LNCaP clone FGC (cell line): ENCODE data around the gene CFLAR.
"Not testable (repeated sequence)": the region's sequence is repeated elsewhere in the genome, so short reads cannot be mapped to it uniquely, and the experiment has no call there.

Source experiments
- DNase-seq: peaks from one replicate; pipeline ENCODE4 v3.0.0-alpha.2; 2011; ENCODE audit warnings: low read depth
- H3K4me3 ChIP-seq: 2 replicates; pipeline ENCODE4 v1.5.1; 2011; ENCODE audit warnings: mild to moderate bottlenecking, low read depth, low read length, control low read depth
- TF ChIP-seq, protein P1 (sequence below): IDR thresholded peaks from 2 replicates; pipeline ENCODE4 v1.5.1; 2012; ENCODE audit warnings: mild to moderate bottlenecking; ENCODE audit not compliant: control insufficient read depth, insufficient read depth; ENCODE audit errors: extremely low read depth

Gene CFLAR

GRCh38 chr2:201149064-201149820 lies 33.3 kb downstream of the CFLAR start:
- TF ChIP-seq, protein P1, sequence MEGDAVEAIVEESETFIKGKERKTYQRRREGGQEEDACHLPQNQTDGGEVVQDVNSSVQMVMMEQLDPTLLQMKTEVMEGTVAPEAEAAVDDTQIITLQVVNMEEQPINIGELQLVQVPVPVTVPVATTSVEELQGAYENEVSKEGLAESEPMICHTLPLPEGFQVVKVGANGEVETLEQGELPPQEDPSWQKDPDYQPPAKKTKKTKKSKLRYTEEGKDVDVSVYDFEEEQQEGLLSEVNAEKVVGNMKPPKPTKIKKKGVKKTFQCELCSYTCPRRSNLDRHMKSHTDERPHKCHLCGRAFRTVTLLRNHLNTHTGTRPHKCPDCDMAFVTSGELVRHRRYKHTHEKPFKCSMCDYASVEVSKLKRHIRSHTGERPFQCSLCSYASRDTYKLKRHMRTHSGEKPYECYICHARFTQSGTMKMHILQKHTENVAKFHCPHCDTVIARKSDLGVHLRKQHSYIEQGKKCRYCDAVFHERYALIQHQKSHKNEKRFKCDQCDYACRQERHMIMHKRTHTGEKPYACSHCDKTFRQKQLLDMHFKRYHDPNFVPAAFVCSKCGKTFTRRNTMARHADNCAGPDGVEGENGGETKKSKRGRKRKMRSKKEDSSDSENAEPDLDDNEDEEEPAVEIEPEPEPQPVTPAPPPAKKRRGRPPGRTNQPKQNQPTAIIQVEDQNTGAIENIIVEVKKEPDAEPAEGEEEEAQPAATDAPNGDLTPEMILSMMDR: no peak
- H3K4me3 ChIP-seq: no peak overlapping the region
- no peak for DNase-seq

- H3K4me3 ChIP-seq, DNase-seq: not testable (repeated sequence)
Measured at GRCh38 chr2:201149821-201150165, 33.8 kb downstream of the CFLAR start.

DNA sequence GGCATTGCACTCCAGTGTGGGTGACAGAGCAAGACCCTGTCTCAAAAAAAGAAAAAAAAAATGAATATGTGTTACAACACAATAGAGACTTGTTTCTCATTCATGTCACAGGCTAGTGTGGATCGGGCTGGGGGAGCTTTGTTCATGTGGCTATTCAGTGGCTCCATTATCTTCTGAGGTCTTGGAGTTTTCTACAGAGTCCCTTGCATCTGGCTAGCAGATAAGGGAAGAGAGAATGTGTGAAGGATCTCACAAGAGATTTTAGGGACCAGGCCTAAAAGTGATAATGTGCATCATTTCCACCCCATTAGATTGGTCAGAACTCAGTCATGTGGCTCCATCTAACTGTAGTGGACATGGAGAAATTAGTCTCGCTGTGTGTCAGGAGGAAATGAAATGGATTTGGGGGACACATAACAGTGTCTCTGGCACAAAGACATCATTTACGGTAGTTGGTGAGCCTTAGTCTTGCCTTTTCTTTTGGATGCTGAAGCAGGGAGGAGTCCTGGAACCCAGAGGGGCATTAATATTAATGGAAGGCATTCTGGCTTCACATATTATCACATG lies 34.6 kb downstream of the CFLAR start:
- H3K4me3 ChIP-seq: no peak overlapping the region
- TF ChIP-seq, protein P1: no peak
- no peak for DNase-seq

- no peak for DNase-seq
- TF ChIP-seq, protein P1: no peak
Measured at GRCh38 chr2:201151127-201151981, 35.4 kb downstream of the CFLAR start.

GRCh38 chr2:201152517-201152916 lies 36.6 kb downstream of the CFLAR start:
- TF ChIP-seq, protein P1: no peak
- no peak overlapping the region for H3K4me3 ChIP-seq
- DNase-seq: no peak

More at GRCh38 chr2:201151127-201151981, 35.4 kb downstream of the CFLAR start:
- no peak overlapping the region for H3K4me3 ChIP-seq

- no peak for DNase-seq
- H3K4me3 ChIP-seq: no peak overlapping the region
- TF ChIP-seq, protein P1: no peak
Measured at GRCh38 chr2:201152999-201153815, 37.2 kb downstream of the CFLAR start.
